ENCODE results near the gene CREB5.

Gene CREB5

DNA sequence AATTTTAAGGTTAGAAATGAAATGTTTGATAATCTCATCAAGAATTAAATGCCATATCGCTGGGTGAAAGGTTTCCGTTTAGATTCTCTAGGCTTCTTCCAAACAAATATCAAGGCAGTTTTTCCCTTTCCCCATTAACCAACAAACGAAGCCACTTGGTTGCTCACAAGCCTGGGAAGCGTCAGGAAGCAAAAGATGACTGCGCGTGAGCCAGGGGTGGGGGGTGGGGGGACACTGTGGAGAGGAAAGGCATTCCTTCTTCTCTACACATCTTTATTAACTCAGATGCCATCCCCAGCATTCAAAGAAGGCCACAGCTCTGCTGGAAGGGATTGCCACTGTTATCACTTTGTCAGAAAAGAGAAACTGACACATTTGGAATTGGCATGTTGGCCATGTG is 338.7 kb downstream of the CREB5 start:
- ChIA-PET POLR2A (no interaction called here), CTCF (no interaction called here)
- TF ChIP-seq, protein P1, sequence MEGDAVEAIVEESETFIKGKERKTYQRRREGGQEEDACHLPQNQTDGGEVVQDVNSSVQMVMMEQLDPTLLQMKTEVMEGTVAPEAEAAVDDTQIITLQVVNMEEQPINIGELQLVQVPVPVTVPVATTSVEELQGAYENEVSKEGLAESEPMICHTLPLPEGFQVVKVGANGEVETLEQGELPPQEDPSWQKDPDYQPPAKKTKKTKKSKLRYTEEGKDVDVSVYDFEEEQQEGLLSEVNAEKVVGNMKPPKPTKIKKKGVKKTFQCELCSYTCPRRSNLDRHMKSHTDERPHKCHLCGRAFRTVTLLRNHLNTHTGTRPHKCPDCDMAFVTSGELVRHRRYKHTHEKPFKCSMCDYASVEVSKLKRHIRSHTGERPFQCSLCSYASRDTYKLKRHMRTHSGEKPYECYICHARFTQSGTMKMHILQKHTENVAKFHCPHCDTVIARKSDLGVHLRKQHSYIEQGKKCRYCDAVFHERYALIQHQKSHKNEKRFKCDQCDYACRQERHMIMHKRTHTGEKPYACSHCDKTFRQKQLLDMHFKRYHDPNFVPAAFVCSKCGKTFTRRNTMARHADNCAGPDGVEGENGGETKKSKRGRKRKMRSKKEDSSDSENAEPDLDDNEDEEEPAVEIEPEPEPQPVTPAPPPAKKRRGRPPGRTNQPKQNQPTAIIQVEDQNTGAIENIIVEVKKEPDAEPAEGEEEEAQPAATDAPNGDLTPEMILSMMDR (IDR thresholded peaks at IDR 0.05; ENCODE audit: control extremely low read depth, extremely low read depth, low read depth, missing control alignments): no peak
- DNase-seq (ENCODE audit: extremely low spot score): no peak

DNA sequence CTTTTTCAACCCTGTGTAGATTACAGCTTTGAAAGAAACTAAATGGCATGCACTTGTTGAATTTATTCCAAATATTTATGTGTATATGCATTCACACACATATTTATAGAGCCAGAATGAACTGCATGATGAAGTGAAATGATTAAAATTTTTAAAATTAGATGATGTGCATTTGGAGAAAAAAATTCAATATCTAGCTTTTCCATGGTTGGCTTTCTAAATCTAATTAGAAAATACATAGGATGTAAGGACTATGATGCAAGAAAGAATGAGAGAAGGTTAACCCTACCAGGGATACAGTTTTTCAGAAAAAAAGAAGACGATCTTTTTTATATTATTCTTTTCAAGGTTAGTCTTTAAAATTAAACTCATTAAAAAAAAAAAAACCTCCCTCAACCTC is 341.3 kb downstream of the CREB5 start:
- TF ChIP-seq, protein P1 (IDR thresholded peaks at IDR 0.05; ENCODE audit: control extremely low read depth, extremely low read depth, low read depth, missing control alignments): no peak
- CTCF ChIA-PET: interaction anchor here (1.0 to 1.4 kb wide), 3 partner anchors 26 to 365 kb away, joined by 3 to 4 read pairs (median 3); no protein-coding TSS in a partner anchor
- no peak for DNase-seq (ENCODE audit: extremely low spot score)
- POLR2A ChIA-PET: no interaction called here

DNA sequence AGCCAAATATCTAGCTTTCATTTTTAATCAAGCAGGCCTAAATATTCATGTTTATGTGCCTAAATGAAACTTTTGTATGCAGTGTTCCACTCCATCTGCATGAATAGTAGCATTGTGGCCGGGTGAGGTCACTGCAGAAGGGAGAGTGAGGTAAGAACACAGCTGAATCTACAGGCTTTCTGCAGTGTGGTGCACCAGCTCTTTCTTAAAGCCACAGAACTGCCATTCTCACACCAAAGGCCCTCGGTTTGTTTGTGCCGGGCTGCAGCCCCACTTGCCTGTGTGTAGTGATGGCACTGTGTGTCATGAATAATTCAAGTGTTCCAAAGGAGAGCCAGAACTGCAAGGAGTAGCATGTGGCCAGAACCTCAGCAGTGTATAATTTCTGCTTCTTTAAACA is 341.7 kb downstream of the CREB5 start:
- TF ChIP-seq, protein P1 (IDR thresholded peaks at IDR 0.05; ENCODE audit: control extremely low read depth, extremely low read depth, low read depth, missing control alignments): no peak
- ChIA-PET CTCF (interaction anchor here (0.6 to 1.4 kb wide), 4 partner anchors 25 to 365 kb away, joined by 3 to 4 read pairs (median 3); no protein-coding TSS in a partner anchor), POLR2A (no interaction called here)
- peak; percentile 20 for DNase-seq (ENCODE audit: extremely low spot score)

DNA sequence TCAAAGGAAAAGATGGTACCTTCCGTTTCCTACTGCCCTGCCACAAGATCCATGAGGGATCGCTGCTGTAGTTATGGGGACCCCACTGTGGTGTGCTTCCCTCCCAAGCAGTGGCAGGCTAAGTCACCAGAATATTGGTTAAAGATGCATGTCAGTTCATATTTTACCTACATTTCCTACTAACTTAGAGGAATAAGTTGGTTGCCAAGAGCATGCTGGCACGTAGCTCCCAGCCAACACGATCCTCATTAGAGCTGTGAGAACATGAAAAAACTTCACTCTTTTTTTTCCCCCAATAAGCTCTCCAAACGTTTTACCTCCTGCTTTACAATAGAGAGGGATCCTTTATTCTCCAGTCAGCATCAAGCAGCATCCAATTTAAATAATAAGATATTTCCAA is 342.1 kb downstream of the CREB5 start:
- DNase-seq (ENCODE audit: extremely low spot score): no peak
- POLR2A ChIA-PET: no interaction called here
- CTCF ChIA-PET: interaction anchor here (0.6 to 1.4 kb wide), 4 partner anchors 16 to 366 kb away, joined by 3 to 4 read pairs (median 3); no protein-coding TSS in a partner anchor
- TF ChIP-seq, protein P1 (IDR thresholded peaks at IDR 0.05; ENCODE audit: control extremely low read depth, extremely low read depth, low read depth, missing control alignments): no peak

DNA sequence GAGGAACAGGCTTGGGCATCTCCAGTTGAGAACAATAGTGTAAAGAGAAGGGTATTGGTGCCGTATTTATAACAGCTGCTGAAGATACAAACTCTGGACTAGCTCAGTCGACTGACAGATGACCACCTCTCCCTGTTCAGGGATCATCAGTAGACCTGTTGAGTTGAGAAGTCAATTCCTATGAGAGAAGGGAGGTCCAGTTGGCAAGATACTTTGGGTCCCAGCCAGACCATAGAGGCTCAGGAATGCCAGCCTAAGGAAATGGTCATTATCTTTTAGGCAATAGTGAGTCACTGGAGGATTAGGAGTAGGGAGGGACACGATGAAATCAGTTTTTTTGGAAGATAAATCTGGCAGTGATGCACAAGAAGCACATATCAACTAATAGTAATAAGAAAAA is 342.9 kb downstream of the CREB5 start:
- TF ChIP-seq, protein P1 (IDR thresholded peaks at IDR 0.05; ENCODE audit: control extremely low read depth, extremely low read depth, low read depth, missing control alignments): no peak
- CTCF ChIA-PET: interaction anchor here (1.3 to 1.4 kb wide), 2 partner anchors 17 to 22 kb away, joined by 3 read pairs; no protein-coding TSS in a partner anchor

DNA sequence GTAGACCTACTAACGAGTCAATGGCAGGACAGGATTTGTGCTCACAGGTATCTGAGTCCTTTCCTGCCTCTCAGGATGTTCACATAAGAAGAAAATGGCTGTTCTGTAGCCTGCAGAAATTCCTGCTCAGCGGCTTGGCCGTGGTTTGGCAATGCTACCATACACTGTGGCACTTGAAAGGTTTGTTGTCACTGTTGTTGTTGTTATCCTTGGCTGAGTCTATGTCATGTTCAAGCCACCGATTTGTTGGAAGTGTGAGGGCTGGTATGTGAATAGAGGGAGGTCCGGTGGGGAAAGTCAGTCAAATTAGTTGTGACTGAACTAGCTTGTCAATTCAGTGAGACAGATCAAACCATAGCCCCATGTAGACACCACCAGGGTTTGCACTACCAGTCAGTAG is 345.9 kb downstream of the CREB5 start:
- DNase-seq (ENCODE audit: extremely low spot score): no peak
- TF ChIP-seq, protein P1 (IDR thresholded peaks at IDR 0.05; ENCODE audit: control extremely low read depth, extremely low read depth, low read depth, missing control alignments): no peak
- POLR2A ChIA-PET: no interaction called here

More for the DNA sequence above, 342.9 kb downstream of the CREB5 start:
- no peak for DNase-seq (ENCODE audit: extremely low spot score)
- POLR2A ChIA-PET: no interaction called here

More for the DNA sequence above, 345.9 kb downstream of the CREB5 start:
- CTCF ChIA-PET: interaction anchor here (2.3 kb wide), 1 partner anchor 11 kb away, joined by 11 read pairs; no protein-coding TSS in a partner anchor
